Measurements from ENCODE around the gene CAP1.

GRCh38 chr1:40081871-40082270 lies 41.3 kb downstream of the CAP1 start:
- TF ChIP-seq, protein P1, sequence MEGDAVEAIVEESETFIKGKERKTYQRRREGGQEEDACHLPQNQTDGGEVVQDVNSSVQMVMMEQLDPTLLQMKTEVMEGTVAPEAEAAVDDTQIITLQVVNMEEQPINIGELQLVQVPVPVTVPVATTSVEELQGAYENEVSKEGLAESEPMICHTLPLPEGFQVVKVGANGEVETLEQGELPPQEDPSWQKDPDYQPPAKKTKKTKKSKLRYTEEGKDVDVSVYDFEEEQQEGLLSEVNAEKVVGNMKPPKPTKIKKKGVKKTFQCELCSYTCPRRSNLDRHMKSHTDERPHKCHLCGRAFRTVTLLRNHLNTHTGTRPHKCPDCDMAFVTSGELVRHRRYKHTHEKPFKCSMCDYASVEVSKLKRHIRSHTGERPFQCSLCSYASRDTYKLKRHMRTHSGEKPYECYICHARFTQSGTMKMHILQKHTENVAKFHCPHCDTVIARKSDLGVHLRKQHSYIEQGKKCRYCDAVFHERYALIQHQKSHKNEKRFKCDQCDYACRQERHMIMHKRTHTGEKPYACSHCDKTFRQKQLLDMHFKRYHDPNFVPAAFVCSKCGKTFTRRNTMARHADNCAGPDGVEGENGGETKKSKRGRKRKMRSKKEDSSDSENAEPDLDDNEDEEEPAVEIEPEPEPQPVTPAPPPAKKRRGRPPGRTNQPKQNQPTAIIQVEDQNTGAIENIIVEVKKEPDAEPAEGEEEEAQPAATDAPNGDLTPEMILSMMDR (conservative IDR thresholded peaks at IDR 0.05; ENCODE audit: low read length) = no peak
- TF ChIP-seq EZH2phosphoT487 (IDR thresholded peaks at IDR 0.05; ENCODE audit: borderline replicate concordance) = no peak
